Measurements from ENCODE around the gene DOK4. TPM values are rescaled to one million over a fixed set of nuclear protein-coding genes. Genes with fewer than 3 reads are reported as not detected.
A peak's percentile ranks its signal among the peaks of the same experiment; 100 is the strongest.

DOK4 gene
- total RNA-seq (ENCODE audit: unreplicated experiment) = 69.4 TPM
- long read RNA-seq, transcript DOK4-201 (9 exons, 2,772 nt) = major isoform, 16 of 60 reads
- long read RNA-seq, transcript DOK4-218 (8 exons, 1,848 nt) = minor isoform, 10 of 60 reads
- long read RNA-seq, partial matches to known transcripts = 15 of 60 reads
- long read RNA-seq, other reads (novel, unspliced or antisense) = 16 of 60 reads

DNA sequence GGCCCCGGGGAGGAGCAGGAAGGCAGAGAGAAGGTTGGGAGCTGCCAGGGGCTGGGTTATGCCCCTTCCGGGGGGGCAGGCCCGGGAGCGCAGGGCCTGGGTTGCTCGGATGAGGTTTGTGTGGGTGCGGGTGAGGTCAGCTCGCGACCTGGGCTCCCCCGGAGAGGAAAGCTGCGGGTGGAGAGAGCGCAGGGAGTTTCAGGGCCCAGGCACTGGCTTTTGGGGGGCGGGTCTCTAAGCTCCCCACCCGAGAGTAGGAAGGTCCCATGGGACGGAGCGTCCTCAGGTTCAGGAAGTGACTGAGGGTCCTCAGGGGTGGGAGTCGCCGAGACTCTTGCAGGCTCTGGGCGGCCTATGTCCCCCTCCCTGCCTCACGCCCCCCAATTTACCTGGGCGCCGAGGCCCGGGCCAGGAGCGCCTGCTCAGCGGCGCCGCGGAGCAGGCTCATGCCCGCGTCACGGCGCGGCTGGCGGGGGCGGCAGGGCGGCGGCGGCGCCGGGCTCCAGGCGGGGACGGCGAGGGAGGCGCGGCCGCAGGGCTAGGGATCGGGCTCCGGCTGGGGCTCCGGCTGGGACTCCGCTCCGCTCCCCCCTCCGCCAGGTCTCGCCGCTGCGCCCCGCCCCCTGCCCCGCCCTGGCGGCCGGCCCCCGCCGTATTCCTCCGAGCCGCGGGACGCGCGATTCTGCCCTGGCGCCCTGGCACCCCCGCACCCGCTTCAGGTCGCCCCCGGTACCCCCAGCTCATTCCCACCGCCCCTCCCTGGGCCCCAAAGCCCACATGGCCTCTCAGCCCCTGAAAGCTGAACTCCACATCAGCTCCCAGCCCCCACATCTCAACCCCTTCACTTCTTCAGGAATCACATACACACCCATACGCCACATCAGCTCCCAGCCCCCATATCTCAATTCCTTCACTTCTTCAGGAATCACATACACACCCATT, at the start of gene DOK4:
Gene DOK4 (minus strand): TSS at position 578 of the 942 bp plus-strand sequence. CDS start 6,986 bp downstream, outside the sequence.
- H3K4me1 Mint-ChIP-seq (ENCODE audit: unreplicated experiment) = peaks cover 19% of the 10 kb centered on the region
- no peaks in the 10 kb centered on the region for H3K9me3 Mint-ChIP-seq (ENCODE audit: unreplicated experiment)
- H3K27me3 Mint-ChIP-seq (ENCODE audit: unreplicated experiment) = peaks cover 12% of the 10 kb centered on the region
- H3K27ac Mint-ChIP-seq (ENCODE audit: unreplicated experiment) = peak within 1 kb of the TSS; percentile 80
- TF ChIP-seq, protein P1, sequence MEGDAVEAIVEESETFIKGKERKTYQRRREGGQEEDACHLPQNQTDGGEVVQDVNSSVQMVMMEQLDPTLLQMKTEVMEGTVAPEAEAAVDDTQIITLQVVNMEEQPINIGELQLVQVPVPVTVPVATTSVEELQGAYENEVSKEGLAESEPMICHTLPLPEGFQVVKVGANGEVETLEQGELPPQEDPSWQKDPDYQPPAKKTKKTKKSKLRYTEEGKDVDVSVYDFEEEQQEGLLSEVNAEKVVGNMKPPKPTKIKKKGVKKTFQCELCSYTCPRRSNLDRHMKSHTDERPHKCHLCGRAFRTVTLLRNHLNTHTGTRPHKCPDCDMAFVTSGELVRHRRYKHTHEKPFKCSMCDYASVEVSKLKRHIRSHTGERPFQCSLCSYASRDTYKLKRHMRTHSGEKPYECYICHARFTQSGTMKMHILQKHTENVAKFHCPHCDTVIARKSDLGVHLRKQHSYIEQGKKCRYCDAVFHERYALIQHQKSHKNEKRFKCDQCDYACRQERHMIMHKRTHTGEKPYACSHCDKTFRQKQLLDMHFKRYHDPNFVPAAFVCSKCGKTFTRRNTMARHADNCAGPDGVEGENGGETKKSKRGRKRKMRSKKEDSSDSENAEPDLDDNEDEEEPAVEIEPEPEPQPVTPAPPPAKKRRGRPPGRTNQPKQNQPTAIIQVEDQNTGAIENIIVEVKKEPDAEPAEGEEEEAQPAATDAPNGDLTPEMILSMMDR (IDR thresholded peaks at IDR 0.05; ENCODE audit: unreplicated experiment) = no peak
- DNase-seq (ENCODE audit: low spot score) = peak; percentile 80
- no peaks in the 10 kb centered on the region for H3K36me3 Mint-ChIP-seq (ENCODE audit: low read depth, unreplicated experiment)
- peak within 1 kb of the TSS; percentile 94 for H3K4me3 Mint-ChIP-seq (ENCODE audit: unreplicated experiment)

DNA sequence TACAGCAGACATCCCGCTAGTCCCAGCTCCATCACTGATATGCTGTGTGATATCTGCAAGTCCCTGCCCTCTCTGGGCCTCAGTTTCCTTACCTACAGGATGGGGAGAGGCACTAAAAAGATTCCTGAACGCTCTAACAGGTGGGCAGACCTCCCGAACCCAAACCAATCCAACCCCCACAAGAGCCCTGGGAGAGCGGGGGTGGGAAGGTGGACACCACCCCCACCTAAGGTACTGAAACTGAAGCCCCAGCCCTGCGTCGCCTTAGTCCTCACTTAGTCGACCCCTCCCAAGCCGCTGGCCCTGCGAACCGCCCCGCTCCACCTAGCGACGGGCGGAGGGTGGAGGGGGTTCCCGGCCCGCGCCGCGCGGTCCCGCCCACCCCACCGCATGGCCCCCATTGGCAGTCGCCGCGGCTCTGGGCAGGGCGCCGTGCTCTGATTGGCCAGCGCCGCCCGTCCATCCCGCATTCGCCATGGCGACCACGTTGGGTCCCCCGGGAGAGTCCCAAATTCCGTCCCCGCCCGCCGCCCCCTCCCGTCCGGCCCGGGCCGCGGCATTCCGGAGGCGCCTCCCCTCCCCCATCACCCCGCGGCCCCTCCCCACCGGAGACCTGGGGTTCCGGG, 49.5 kb upstream of the DOK4 start:
- H3K4me1 Mint-ChIP-seq (ENCODE audit: unreplicated experiment) = peaks cover 44% of the 10 kb centered on the region
- TF ChIP-seq, protein P1 (IDR thresholded peaks at IDR 0.05; ENCODE audit: unreplicated experiment) = no peak
- peaks cover 22% of the 10 kb centered on the region for H3K27me3 Mint-ChIP-seq (ENCODE audit: unreplicated experiment)
- peaks cover 13% of the 10 kb centered on the region for H3K36me3 Mint-ChIP-seq (ENCODE audit: low read depth, unreplicated experiment)
- DNase-seq (ENCODE audit: low spot score) = peak; percentile 95
- H3K9me3 Mint-ChIP-seq (ENCODE audit: unreplicated experiment) = no peaks in the 10 kb centered on the region
- peak overlapping the region; percentile 93 for H3K4me3 Mint-ChIP-seq (ENCODE audit: unreplicated experiment)
- peak overlapping the region; percentile 48 for H3K27ac Mint-ChIP-seq (ENCODE audit: unreplicated experiment)

DNA sequence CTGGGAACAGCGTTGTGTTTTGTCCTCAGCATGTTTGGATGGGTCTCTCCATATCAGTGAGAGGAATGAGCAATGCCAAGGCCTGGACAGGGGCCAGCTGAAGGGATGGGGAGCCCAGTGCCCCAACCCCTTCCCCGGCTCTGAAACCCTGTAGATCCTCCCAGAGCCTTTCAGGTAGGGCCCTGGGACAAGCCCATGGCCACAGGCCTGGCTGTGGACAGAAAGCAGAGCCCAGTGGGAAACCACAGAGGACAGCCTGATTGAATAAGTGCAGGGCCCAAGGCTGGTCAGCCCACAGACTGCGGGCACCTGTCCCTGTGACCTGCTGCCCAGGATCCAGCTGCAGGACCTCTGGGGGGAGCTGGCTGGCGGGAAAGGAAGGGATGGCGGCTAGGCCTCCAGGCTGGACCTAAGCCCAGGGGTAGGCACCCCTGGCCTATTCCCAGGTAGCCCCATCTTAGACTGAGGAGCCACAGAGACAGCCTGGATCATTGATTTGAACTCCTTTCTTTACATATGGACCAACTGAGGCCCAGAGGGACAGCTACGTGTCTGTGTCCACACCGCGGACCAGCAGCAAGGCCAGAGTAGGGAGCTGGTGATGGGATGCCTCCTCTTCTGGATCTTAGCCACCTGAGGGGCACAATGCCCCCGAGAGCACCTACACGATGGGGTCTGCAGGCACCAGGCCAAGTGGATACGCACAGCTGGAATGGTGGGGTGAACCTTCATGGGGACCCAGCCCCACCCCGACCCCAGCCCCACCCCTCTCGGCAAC, 48.8 kb upstream of the DOK4 start:
- Mint-ChIP-seq H3K36me3 (ENCODE audit: low read depth, unreplicated experiment) (peaks cover 13% of the 10 kb centered on the region), H3K27ac (ENCODE audit: unreplicated experiment) (no peak overlapping the region), H3K4me1 (ENCODE audit: unreplicated experiment) (peaks cover 52% of the 10 kb centered on the region), H3K27me3 (ENCODE audit: unreplicated experiment) (peaks cover 25% of the 10 kb centered on the region), H3K9me3 (ENCODE audit: unreplicated experiment) (no peaks in the 10 kb centered on the region), H3K4me3 (ENCODE audit: unreplicated experiment) (peak overlapping the region; percentile 78)
- no peak for DNase-seq (ENCODE audit: low spot score)
- TF ChIP-seq, protein P1 (IDR thresholded peaks at IDR 0.05; ENCODE audit: unreplicated experiment) = no peak

DNA sequence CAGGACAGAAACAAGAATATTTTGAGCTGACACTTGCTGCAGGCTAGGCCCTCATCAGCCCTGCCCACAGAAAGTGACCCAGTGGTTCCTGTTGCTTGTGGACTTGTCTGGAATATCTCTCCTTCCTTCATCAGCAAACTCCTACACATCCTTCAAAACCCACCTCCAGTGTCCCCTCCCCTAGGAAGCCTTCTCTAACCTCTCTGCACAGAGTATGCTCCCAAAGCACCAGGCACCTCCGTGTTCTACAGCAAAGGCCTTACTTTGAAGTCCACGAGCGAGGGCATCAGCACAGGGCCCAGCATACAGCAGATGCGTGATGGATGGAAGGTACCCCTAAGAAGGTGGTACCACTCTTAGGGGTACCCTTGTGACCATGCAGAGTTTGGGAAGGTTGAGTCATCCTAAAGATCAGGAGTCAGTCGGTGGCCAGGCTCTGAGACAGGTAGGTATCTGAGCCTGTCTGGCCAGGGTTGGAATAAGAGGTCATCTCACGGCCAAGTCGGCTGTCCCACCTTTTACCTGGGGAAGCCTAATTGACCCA, 48.1 kb upstream of the DOK4 start:
- Mint-ChIP-seq H3K27ac (ENCODE audit: unreplicated experiment) (peak overlapping the region; percentile 77), H3K9me3 (ENCODE audit: unreplicated experiment) (no peaks in the 10 kb centered on the region), H3K4me1 (ENCODE audit: unreplicated experiment) (peaks cover 58% of the 10 kb centered on the region), H3K4me3 (ENCODE audit: unreplicated experiment) (peak overlapping the region; percentile 78), H3K27me3 (ENCODE audit: unreplicated experiment) (peaks cover 30% of the 10 kb centered on the region), H3K36me3 (ENCODE audit: low read depth, unreplicated experiment) (peaks cover 13% of the 10 kb centered on the region)
- TF ChIP-seq, protein P1 (IDR thresholded peaks at IDR 0.05; ENCODE audit: unreplicated experiment) = no peak
- DNase-seq (ENCODE audit: low spot score) = no peak

All from endothelial cell (in vitro differentiated cells).